ENCODE results near the gene DNAJC24. TPM values are rescaled to one million over a fixed set of nuclear protein-coding genes. Genes with fewer than 3 reads are reported as not detected.

Gene DNAJC24
- total and polyA plus RNA-seq, 9 of the 15 experiments (the other 6 are each of a cell fraction or from before 2014, with no cell fraction given), result 12.2 to 31.9 (median 16.9) TPM

Other genes with a start within 250 kb of the DNAJC24 start
- gene DCDC1, start 121 bp upstream of the DNAJC24 start, total RNA-seq (2014; rRNA removed), result 0.05 and 0.08 TPM in 2 replicates
- 0.06 and 0.18 TPM in 2 replicates for gene DCDC1, start 121 bp upstream of the DNAJC24 start, total RNA-seq (2014; rRNA removed; fragmentation: Illumina TruSeq; extraction: Trizol)
- 0.04 and 0.11 TPM in 2 replicates for gene DCDC1, start 121 bp upstream of the DNAJC24 start, total RNA-seq (2015; rRNA removed; fragmentation: Illumina TruSeq; extraction: Trizol)
- not detected in 2 replicates for gene DCDC1, start 121 bp upstream of the DNAJC24 start, total RNA-seq (2021)
- gene DCDC1, start 121 bp upstream of the DNAJC24 start, polyA plus RNA-seq (2011; rRNA removed), result 0.11 TPM in 1 of 2 replicates, not detected in the other
- 0.06 TPM in 1 of 2 replicates, not detected in the other for gene DCDC1, start 121 bp upstream of the DNAJC24 start, polyA plus RNA-seq (2014; fragmentation: Illumina TruSeq; extraction: Trizol)
- under 1 TPM in 1 of 2 experiments, not detected in 1; 0.06 TPM for gene DCDC1, start 121 bp upstream of the DNAJC24 start, polyA plus RNA-seq (2014; fragmentation: Nextera tagmentation; extraction: Ambion mirVana)
- not detected in 2 replicates for gene DCDC1, start 121 bp upstream of the DNAJC24 start, polyA plus RNA-seq (2014; rRNA removed)
- gene IMMP1L, start 139.8 kb downstream of the DNAJC24 start, total RNA-seq (2014; rRNA removed), result 50.2 and 84.0 TPM in 2 replicates
- gene IMMP1L, start 139.8 kb downstream of the DNAJC24 start, total RNA-seq (2014; rRNA removed; fragmentation: Illumina TruSeq; extraction: Trizol), result 102 and 169 TPM in 2 replicates
- gene IMMP1L, start 139.8 kb downstream of the DNAJC24 start, total RNA-seq (2015; rRNA removed; fragmentation: Illumina TruSeq; extraction: Trizol), result 197 and 202 TPM in 2 replicates
- gene IMMP1L, start 139.8 kb downstream of the DNAJC24 start, total RNA-seq (2021), result 56.0 and 62.3 TPM in 2 replicates
- 63.2 and 92.2 TPM in 2 replicates for gene IMMP1L, start 139.8 kb downstream of the DNAJC24 start, polyA plus RNA-seq (2011; rRNA removed)
- 63.5 and 74.3 TPM in 2 replicates for gene IMMP1L, start 139.8 kb downstream of the DNAJC24 start, polyA plus RNA-seq (2014; fragmentation: Illumina TruSeq; extraction: Trizol)
- gene IMMP1L, start 139.8 kb downstream of the DNAJC24 start, polyA plus RNA-seq (2014; fragmentation: Nextera tagmentation; extraction: Ambion mirVana), result 100 to 1,000 TPM; 179 to 214 TPM
- 170 and 245 TPM in 2 replicates for gene IMMP1L, start 139.8 kb downstream of the DNAJC24 start, polyA plus RNA-seq (2014; rRNA removed)
- gene ELP4, start 139.9 kb downstream of the DNAJC24 start, total RNA-seq (2014; rRNA removed), result 25.5 and 28.7 TPM in 2 replicates
- 37.6 and 39.0 TPM in 2 replicates for gene ELP4, start 139.9 kb downstream of the DNAJC24 start, total RNA-seq (2014; rRNA removed; fragmentation: Illumina TruSeq; extraction: Trizol)
- 38.6 and 38.7 TPM in 2 replicates for gene ELP4, start 139.9 kb downstream of the DNAJC24 start, total RNA-seq (2015; rRNA removed; fragmentation: Illumina TruSeq; extraction: Trizol)
- 24.1 and 27.8 TPM in 2 replicates for gene ELP4, start 139.9 kb downstream of the DNAJC24 start, total RNA-seq (2021)
- 59.2 and 60.3 TPM in 2 replicates for gene ELP4, start 139.9 kb downstream of the DNAJC24 start, polyA plus RNA-seq (2011; rRNA removed)
- gene ELP4, start 139.9 kb downstream of the DNAJC24 start, polyA plus RNA-seq (2014; fragmentation: Illumina TruSeq; extraction: Trizol), result 34.8 and 43.7 TPM in 2 replicates
- 10 to 100 TPM; 47.3 to 59.5 TPM for gene ELP4, start 139.9 kb downstream of the DNAJC24 start, polyA plus RNA-seq (2014; fragmentation: Nextera tagmentation; extraction: Ambion mirVana)
- gene ELP4, start 139.9 kb downstream of the DNAJC24 start, polyA plus RNA-seq (2014; rRNA removed), result 26.8 and 40.9 TPM in 2 replicates

Data from K562 (cell line).